GM12878 (cell line): ENCODE results near the gene CASK.

Experiments
- CBFB ChIP-seq: IDR thresholded peaks from 2 replicates; pipeline ENCODE4 v1.6.1; 2016; ENCODE audit warnings: antibody characterized with exemption, low read depth
- FOS ChIP-seq: IDR thresholded peaks from 3 replicates; pipeline ENCODE4 v1.6.1; 2011; ENCODE audit warnings: borderline replicate concordance; ENCODE audit not compliant: insufficient read length; ENCODE audit errors: extremely low read depth
- POLR2AphosphoS5 ChIP-seq: IDR thresholded peaks from 2 replicates; pipeline ENCODE4 v1.6.1; 2011; ENCODE audit warnings: mild to moderate bottlenecking, low read length, inconsistent platforms
- STAT1 ChIP-seq: fragments of 450-650 bp; conservative IDR thresholded peaks from 2 replicates; pipeline ENCODE4 v1.6.1; 2014; ENCODE audit warnings: antibody characterized with exemption, mild to moderate bottlenecking
- TF ChIP-seq, protein P1 (sequence below), 3 experiments: IDR thresholded peaks in 2 of 3; conservative IDR thresholded peaks in 1 of 3; 2 replicates each; pipeline ENCODE4 v1.5.1; 2011; ENCODE audit warnings: low read depth in 3 of 3, low read length in 3 of 3, mild to moderate bottlenecking in 3 of 3, control low read depth in 2 of 3, moderate library complexity in 2 of 3, inconsistent platforms in 1 of 3, mixed read lengths in 1 of 3; ENCODE audit not compliant: control insufficient read depth in 2 of 3, insufficient read depth in 1 of 3; ENCODE audit errors: extremely low read depth in 1 of 3
- TF ChIP-seq, protein P2 (sequence below): IDR thresholded peaks from 2 replicates; pipeline ENCODE4 v1.6.1; 2012; ENCODE audit warnings: mild to moderate bottlenecking, low read depth, low read length
- TF ChIP-seq, protein P3 (sequence below): fragments of 150-350 bp; IDR thresholded peaks from 2 replicates; pipeline ENCODE4 v1.6.1; 2014; ENCODE audit warnings: mild to moderate bottlenecking, low read depth, low read length
- TF ChIP-seq, protein P4 (sequence below): fragments of 450-650 bp; IDR thresholded peaks from 2 replicates; pipeline ENCODE4 v1.6.1; 2017; ENCODE audit warnings: mild to moderate bottlenecking
- TF ChIP-seq, protein P5 (sequence below): IDR thresholded peaks from 2 replicates; pipeline ENCODE4 v1.6.1; 2011; ENCODE audit warnings: mild to moderate bottlenecking, low read depth, low read length, moderate library complexity; ENCODE audit not compliant: insufficient replicate concordance

DNA sequence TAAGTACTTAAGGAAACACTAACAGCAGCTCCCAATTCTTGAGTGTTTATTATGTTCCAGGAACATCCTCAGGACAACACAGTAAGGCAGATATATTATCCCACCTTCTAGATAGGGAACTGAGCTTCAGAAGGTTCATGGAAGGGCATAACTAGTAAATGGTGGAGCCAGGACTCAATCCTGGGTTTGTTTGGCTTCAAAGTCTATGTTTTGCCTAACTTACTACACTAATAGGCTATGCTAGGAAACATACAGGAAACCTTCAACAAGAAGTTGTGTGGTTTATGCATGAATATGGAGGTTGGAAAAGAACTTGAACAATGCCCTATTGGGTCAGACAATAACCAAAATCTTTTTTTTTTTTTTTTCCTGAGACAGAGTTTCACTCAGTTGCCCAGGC is 307.1 kb downstream of the CASK start:
- TF ChIP-seq STAT1 (no peak), POLR2AphosphoS5 (no peak), FOS (no peak), CBFB (no peak)
- TF ChIP-seq, protein P1, sequence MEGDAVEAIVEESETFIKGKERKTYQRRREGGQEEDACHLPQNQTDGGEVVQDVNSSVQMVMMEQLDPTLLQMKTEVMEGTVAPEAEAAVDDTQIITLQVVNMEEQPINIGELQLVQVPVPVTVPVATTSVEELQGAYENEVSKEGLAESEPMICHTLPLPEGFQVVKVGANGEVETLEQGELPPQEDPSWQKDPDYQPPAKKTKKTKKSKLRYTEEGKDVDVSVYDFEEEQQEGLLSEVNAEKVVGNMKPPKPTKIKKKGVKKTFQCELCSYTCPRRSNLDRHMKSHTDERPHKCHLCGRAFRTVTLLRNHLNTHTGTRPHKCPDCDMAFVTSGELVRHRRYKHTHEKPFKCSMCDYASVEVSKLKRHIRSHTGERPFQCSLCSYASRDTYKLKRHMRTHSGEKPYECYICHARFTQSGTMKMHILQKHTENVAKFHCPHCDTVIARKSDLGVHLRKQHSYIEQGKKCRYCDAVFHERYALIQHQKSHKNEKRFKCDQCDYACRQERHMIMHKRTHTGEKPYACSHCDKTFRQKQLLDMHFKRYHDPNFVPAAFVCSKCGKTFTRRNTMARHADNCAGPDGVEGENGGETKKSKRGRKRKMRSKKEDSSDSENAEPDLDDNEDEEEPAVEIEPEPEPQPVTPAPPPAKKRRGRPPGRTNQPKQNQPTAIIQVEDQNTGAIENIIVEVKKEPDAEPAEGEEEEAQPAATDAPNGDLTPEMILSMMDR (IDR thresholded peaks at IDR 0.05 in 2 of 3, conservative IDR thresholded peaks at IDR 0.05 in 1 of 3; ENCODE audit: control insufficient read depth in 2 of 3, extremely low read depth in 1 of 3, insufficient read depth in 1 of 3, low read depth in 3 of 3, low read length in 3 of 3) = no peak
- TF ChIP-seq, protein P2, sequence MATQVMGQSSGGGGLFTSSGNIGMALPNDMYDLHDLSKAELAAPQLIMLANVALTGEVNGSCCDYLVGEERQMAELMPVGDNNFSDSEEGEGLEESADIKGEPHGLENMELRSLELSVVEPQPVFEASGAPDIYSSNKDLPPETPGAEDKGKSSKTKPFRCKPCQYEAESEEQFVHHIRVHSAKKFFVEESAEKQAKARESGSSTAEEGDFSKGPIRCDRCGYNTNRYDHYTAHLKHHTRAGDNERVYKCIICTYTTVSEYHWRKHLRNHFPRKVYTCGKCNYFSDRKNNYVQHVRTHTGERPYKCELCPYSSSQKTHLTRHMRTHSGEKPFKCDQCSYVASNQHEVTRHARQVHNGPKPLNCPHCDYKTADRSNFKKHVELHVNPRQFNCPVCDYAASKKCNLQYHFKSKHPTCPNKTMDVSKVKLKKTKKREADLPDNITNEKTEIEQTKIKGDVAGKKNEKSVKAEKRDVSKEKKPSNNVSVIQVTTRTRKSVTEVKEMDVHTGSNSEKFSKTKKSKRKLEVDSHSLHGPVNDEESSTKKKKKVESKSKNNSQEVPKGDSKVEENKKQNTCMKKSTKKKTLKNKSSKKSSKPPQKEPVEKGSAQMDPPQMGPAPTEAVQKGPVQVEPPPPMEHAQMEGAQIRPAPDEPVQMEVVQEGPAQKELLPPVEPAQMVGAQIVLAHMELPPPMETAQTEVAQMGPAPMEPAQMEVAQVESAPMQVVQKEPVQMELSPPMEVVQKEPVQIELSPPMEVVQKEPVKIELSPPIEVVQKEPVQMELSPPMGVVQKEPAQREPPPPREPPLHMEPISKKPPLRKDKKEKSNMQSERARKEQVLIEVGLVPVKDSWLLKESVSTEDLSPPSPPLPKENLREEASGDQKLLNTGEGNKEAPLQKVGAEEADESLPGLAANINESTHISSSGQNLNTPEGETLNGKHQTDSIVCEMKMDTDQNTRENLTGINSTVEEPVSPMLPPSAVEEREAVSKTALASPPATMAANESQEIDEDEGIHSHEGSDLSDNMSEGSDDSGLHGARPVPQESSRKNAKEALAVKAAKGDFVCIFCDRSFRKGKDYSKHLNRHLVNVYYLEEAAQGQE = no peak
- TF ChIP-seq, protein P3, sequence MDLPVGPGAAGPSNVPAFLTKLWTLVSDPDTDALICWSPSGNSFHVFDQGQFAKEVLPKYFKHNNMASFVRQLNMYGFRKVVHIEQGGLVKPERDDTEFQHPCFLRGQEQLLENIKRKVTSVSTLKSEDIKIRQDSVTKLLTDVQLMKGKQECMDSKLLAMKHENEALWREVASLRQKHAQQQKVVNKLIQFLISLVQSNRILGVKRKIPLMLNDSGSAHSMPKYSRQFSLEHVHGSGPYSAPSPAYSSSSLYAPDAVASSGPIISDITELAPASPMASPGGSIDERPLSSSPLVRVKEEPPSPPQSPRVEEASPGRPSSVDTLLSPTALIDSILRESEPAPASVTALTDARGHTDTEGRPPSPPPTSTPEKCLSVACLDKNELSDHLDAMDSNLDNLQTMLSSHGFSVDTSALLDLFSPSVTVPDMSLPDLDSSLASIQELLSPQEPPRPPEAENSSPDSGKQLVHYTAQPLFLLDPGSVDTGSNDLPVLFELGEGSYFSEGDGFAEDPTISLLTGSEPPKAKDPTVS = no peak
- TF ChIP-seq, protein P4, sequence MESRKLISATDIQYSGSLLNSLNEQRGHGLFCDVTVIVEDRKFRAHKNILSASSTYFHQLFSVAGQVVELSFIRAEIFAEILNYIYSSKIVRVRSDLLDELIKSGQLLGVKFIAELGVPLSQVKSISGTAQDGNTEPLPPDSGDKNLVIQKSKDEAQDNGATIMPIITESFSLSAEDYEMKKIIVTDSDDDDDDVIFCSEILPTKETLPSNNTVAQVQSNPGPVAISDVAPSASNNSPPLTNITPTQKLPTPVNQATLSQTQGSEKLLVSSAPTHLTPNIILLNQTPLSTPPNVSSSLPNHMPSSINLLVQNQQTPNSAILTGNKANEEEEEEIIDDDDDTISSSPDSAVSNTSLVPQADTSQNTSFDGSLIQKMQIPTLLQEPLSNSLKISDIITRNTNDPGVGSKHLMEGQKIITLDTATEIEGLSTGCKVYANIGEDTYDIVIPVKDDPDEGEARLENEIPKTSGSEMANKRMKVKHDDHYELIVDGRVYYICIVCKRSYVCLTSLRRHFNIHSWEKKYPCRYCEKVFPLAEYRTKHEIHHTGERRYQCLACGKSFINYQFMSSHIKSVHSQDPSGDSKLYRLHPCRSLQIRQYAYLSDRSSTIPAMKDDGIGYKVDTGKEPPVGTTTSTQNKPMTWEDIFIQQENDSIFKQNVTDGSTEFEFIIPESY = no peak
- TF ChIP-seq, protein P5, sequence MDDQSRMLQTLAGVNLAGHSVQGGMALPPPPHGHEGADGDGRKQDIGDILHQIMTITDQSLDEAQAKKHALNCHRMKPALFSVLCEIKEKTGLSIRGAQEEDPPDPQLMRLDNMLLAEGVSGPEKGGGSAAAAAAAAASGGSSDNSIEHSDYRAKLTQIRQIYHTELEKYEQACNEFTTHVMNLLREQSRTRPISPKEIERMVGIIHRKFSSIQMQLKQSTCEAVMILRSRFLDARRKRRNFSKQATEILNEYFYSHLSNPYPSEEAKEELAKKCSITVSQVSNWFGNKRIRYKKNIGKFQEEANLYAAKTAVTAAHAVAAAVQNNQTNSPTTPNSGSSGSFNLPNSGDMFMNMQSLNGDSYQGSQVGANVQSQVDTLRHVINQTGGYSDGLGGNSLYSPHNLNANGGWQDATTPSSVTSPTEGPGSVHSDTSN = no peak
